ES-I3 (cell line): Measurements from ENCODE around the gene SMARCC2.

Experiments
- H3K36me3 ChIP-seq: 2 replicates; pipeline ENCODE4 v1.6.1; 2013; ENCODE audit warnings: mild to moderate bottlenecking, low read length, control low read depth, moderate library complexity; ENCODE audit not compliant: insufficient read depth
- H3K4me1 ChIP-seq: 2 replicates; pipeline ENCODE4 v1.6.1; 2013; ENCODE audit warnings: mild to moderate bottlenecking, control low read depth, low read length; ENCODE audit not compliant: insufficient read depth
- H3K9ac ChIP-seq: 2 replicates; pipeline ENCODE4 v1.6.1; 2013; ENCODE audit warnings: low read depth, mild to moderate bottlenecking, low read length, moderate library complexity
- H3K9me3 ChIP-seq: 2 replicates; pipeline ENCODE4 v1.6.1; 2013; ENCODE audit warnings: mild to moderate bottlenecking, low read length, moderate library complexity; ENCODE audit not compliant: control insufficient read depth, insufficient read depth

SMARCC2 gene

GRCh38 chr12:56189099-56189917, at the start of gene SMARCC2:
Gene SMARCC2, minus strand, starts transcription at chr12:56189483. Its CDS starts 22 bp downstream, at chr12:56189461.
- peaks cover 5% of the 10 kb centered on the region for H3K36me3 ChIP-seq
- H3K4me1 ChIP-seq = peaks cover 4% of the 10 kb centered on the region; the same call in 1 of the 2 replicates
- peak within 1 kb of the TSS; percentile 89 for H3K9ac ChIP-seq
- H3K9me3 ChIP-seq = no peaks in the 10 kb centered on the region

- Histone ChIP-seq H3K4me1 (no peaks in the 10 kb centered on the region), H3K36me3 (peaks cover 2% of the 10 kb centered on the region; the same call in 1 of the 2 replicates), H3K9ac (no peak overlapping the region), H3K9me3 (no peaks in the 10 kb centered on the region)
Observed at GRCh38 chr12:56237552-56237951, 48.3 kb upstream of the SMARCC2 start.

- Histone ChIP-seq H3K9ac (no peak overlapping the region), H3K9me3 (no peaks in the 10 kb centered on the region), H3K4me1 (no peaks in the 10 kb centered on the region), H3K36me3 (peaks cover 2% of the 10 kb centered on the region; the same call in 1 of the 2 replicates)
Observed at GRCh38 chr12:56236985-56237384, 47.7 kb upstream of the SMARCC2 start.

GRCh38 chr12:56236091-56236490, 46.8 kb upstream of the SMARCC2 start:
- Histone ChIP-seq H3K4me1 (no peaks in the 10 kb centered on the region), H3K9ac (no peak overlapping the region), H3K9me3 (no peaks in the 10 kb centered on the region), H3K36me3 (peaks cover 2% of the 10 kb centered on the region; the same call in 1 of the 2 replicates)

- Histone ChIP-seq H3K9me3 (no peaks in the 10 kb centered on the region), H3K9ac (no peak overlapping the region), H3K36me3 (no peaks in the 10 kb centered on the region), H3K4me1 (peaks cover 3% of the 10 kb centered on the region; the same call in 1 of the 2 replicates)
Observed at GRCh38 chr12:56234746-56235436, 45.6 kb upstream of the SMARCC2 start.

GRCh38 chr12:56231184-56231582, 41.9 kb upstream of the SMARCC2 start:
- Histone ChIP-seq H3K9ac (no peak overlapping the region), H3K9me3 (no peaks in the 10 kb centered on the region), H3K36me3 (no peaks in the 10 kb centered on the region), H3K4me1 (peaks cover 3% of the 10 kb centered on the region; the same call in 1 of the 2 replicates)

GRCh38 chr12:56230432-56231183, 41.3 kb upstream of the SMARCC2 start:
- Histone ChIP-seq H3K9me3 (no peaks in the 10 kb centered on the region), H3K9ac (no peak overlapping the region), H3K36me3 (no peaks in the 10 kb centered on the region), H3K4me1 (peaks cover 3% of the 10 kb centered on the region; the same call in 1 of the 2 replicates)

- Histone ChIP-seq H3K9ac (no peak within 1 kb of the TSS), H3K4me1 (peaks cover 3% of the 10 kb centered on the region; the same call in 1 of the 2 replicates), H3K36me3 (no peaks in the 10 kb centered on the region), H3K9me3 (no peaks in the 10 kb centered on the region)
Observed at GRCh38 chr12:56229916-56230431, 40.7 kb upstream of the SMARCC2 start, which contains the start of gene SLC39A5. Gene SLC39A5, plus strand, starts transcription at chr12:56230051. Its CDS starts 1,224 bp downstream, at chr12:56231275.

- no peak overlapping the region for H3K9ac ChIP-seq
- H3K4me1 ChIP-seq = peaks cover 6% of the 10 kb centered on the region
- no peaks in the 10 kb centered on the region for H3K9me3 ChIP-seq
- H3K36me3 ChIP-seq = no peaks in the 10 kb centered on the region
Observed at GRCh38 chr12:56229082-56229481, 39.8 kb upstream of the SMARCC2 start.

GRCh38 chr12:56224954-56225353, 35.7 kb upstream of the SMARCC2 start:
- Histone ChIP-seq H3K4me1 (peaks cover 3% of the 10 kb centered on the region; the same call in 1 of the 2 replicates), H3K9me3 (no peaks in the 10 kb centered on the region), H3K36me3 (no peaks in the 10 kb centered on the region), H3K9ac (peak overlapping the region; percentile 86; the same call in 1 of the 2 replicates)

- no peaks in the 10 kb centered on the region for H3K36me3 ChIP-seq
- H3K9ac ChIP-seq = peak within 1 kb of the TSS; percentile 86
- peaks cover 3% of the 10 kb centered on the region; the same call in 1 of the 2 replicates for H3K4me1 ChIP-seq
- no peaks in the 10 kb centered on the region for H3K9me3 ChIP-seq
Observed at GRCh38 chr12:56224102-56224701, 34.9 kb upstream of the SMARCC2 start, which contains the start of gene NABP2. Gene NABP2, plus strand, starts transcription at chr12:56224342. Its CDS starts 515 bp downstream, at chr12:56224857.

GRCh38 chr12:56223571-56224101, 34.4 kb upstream of the SMARCC2 start:
- Histone ChIP-seq H3K36me3 (no peaks in the 10 kb centered on the region), H3K9me3 (no peaks in the 10 kb centered on the region), H3K4me1 (peaks cover 3% of the 10 kb centered on the region; the same call in 1 of the 2 replicates), H3K9ac (peak overlapping the region; percentile 77)

- H3K36me3 ChIP-seq = no peaks in the 10 kb centered on the region
- no peaks in the 10 kb centered on the region for H3K9me3 ChIP-seq
- H3K9ac ChIP-seq = peak overlapping the region; percentile 77
- H3K4me1 ChIP-seq = peaks cover 3% of the 10 kb centered on the region; the same call in 1 of the 2 replicates
Observed at GRCh38 chr12:56222531-56222895, 33.2 kb upstream of the SMARCC2 start.
